Measurements from ENCODE around the gene IPO8.
"Not testable (repeated sequence)": the region's sequence is repeated elsewhere in the genome, so short reads cannot be mapped to it uniquely, and the experiment has no call there.

The IPO8 gene

GRCh38 chr12:30687265-30687986 lies 8.2 kb downstream of the IPO8 start:
- DNase-seq: no peak

GRCh38 chr12:30679241-30679640 lies 16.4 kb downstream of the IPO8 start:
- no peak for DNase-seq

GRCh38 chr12:30678221-30678620 lies 17.4 kb downstream of the IPO8 start:
- DNase-seq: no peak

- DNase-seq: no peak
Measured at GRCh38 chr12:30661210-30661609, 34.5 kb downstream of the IPO8 start.

- DNase-seq: no peak
Measured at GRCh38 chr12:30652034-30652696, 43.5 kb downstream of the IPO8 start.

- no peak for DNase-seq
Measured at GRCh38 chr12:30646821-30647220, 48.8 kb downstream of the IPO8 start.

- no peak for DNase-seq
Measured at GRCh38 chr12:30643366-30643765, 52.3 kb downstream of the IPO8 start.

GRCh38 chr12:30640392-30640791 lies 55.3 kb downstream of the IPO8 start:
- no peak for DNase-seq

- no peak for DNase-seq
Measured at GRCh38 chr12:30635385-30635784, 60.3 kb downstream of the IPO8 start.

- DNase-seq: no peak
Measured at GRCh38 chr12:30631740-30632139, 63.9 kb downstream of the IPO8 start.

- DNase-seq: no peak
Measured at GRCh38 chr12:30630979-30631285, 64.7 kb downstream of the IPO8 start.

- DNase-seq: no peak
Measured at GRCh38 chr12:30630076-30630978, 65.3 kb downstream of the IPO8 start.

GRCh38 chr12:30626847-30627246 lies 68.8 kb downstream of the IPO8 start:
- no peak for DNase-seq

- no peak for DNase-seq
Measured at GRCh38 chr12:30624009-30624408, 71.7 kb downstream of the IPO8 start.

GRCh38 chr12:30622509-30622908 lies 73.2 kb downstream of the IPO8 start:
- DNase-seq: no peak

GRCh38 chr12:30621663-30622241 lies 73.9 kb downstream of the IPO8 start:
- not testable (repeated sequence) for DNase-seq

- DNase-seq: no peak
Measured at GRCh38 chr12:30617346-30618016, 78.2 kb downstream of the IPO8 start.

GRCh38 chr12:30614031-30614430 lies 81.6 kb downstream of the IPO8 start:
- no peak for DNase-seq

- no peak for DNase-seq
Measured at GRCh38 chr12:30613119-30613830, 82.4 kb downstream of the IPO8 start.

- DNase-seq: no peak
Measured at GRCh38 chr12:30610718-30611117, 85.0 kb downstream of the IPO8 start.

GRCh38 chr12:30609819-30610218 lies 85.8 kb downstream of the IPO8 start:
- DNase-seq: not testable (repeated sequence)

GRCh38 chr12:30604302-30604701 lies 91.4 kb downstream of the IPO8 start:
- not testable (repeated sequence) for DNase-seq
